Stimulated activated naive CD8-positive, alpha-beta T cell treated with anti-CD3 and anti-CD28 coated beads, Interleukin-15, amount 100 ng/mL, for 72 hours (primary cell): ENCODE measurements around the gene DMD.

Experiments used
- ATAC-seq: fragments of 150-1000 bp; cut with Tn5 transposase; 2 replicates; pipeline ENCODE4 v1.10.0; 2021; ENCODE audit warnings: mild to moderate bottlenecking, moderate library complexity
- DNase-seq, 2 donors: peaks; one replicate each; pipeline ENCODE4 v3.0.0; 2021 to 2022
- H3K27ac Mint-ChIP-seq, 2 donors: one replicate each; pipeline ENCODE4 v1.8.0; 2022; ENCODE audit warnings: mild to moderate bottlenecking in 2 of 2, mixed read lengths in 2 of 2, moderate library complexity in 2 of 2
- H3K27me3 Mint-ChIP-seq: one replicate; pipeline ENCODE4 v1.8.0; 2022; ENCODE audit warnings: mixed read lengths
- H3K4me1 Mint-ChIP-seq: one replicate; pipeline ENCODE4 v1.8.0; 2022; ENCODE audit warnings: mild to moderate bottlenecking, mixed read lengths
- H3K4me3 Mint-ChIP-seq, 2 donors: one replicate each; pipeline ENCODE4 v1.8.0; 2022; ENCODE audit warnings: mild to moderate bottlenecking in 2 of 2, mixed read lengths in 2 of 2, moderate library complexity in 1 of 2
- H3K9me3 Mint-ChIP-seq, 2 donors: one replicate each; pipeline ENCODE4 v1.8.0; 2022; ENCODE audit warnings: mixed read lengths in 2 of 2

The DMD gene

DNA sequence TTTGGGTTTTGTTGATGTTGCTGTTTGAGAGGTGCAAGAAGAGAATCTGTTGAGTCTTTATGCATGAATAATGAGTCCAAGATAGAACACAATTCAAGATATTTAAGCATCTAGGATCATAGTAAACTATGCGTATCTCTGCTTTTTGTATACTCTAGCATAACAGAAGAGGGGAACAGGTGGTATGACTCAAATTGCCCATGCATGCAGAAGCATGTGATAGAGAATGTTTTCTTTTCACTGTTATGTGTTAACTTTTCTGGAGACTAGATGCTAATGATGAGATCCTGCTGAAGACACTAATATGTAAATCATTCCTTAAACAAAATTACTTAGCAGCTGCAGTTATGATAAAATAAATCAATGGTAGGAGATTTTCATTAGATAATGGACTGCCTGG lies 1974.2 kb downstream of the DMD start:
- DNase-seq: no peak
- Mint-ChIP-seq H3K4me3 (no peak overlapping the region), H3K27ac (no peak overlapping the region), H3K4me1 (no peaks in the 10 kb centered on the region), H3K27me3 (peaks cover 7% of the 10 kb centered on the region), H3K9me3 (no peaks in the 10 kb centered on the region)
- ATAC-seq: no peak

DNA sequence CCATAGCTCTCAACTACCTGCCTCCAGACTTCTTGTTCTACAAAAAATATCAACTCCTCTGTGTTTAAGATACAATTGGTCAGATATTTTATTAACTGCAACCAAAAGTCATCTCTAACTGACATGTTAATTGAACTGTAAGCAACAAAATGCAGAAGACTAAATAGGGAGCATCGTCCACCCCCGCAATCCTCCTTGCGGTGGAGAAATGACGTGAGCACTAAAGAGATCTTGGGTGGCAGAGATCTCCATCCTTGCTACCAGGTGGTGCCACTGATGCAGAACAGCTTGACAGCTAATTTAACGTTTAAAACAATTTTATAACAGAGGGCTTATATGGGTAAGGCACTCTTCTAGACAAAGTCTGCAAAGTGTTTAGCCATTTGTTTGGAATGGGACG lies 1975.1 kb downstream of the DMD start:
- no peak overlapping the region for H3K4me3 Mint-ChIP-seq
- ATAC-seq: no peak
- peaks cover under 1% of the 10 kb centered on the region for H3K27me3 Mint-ChIP-seq
- no peak for DNase-seq
- no peak overlapping the region for H3K27ac Mint-ChIP-seq
- H3K9me3 Mint-ChIP-seq: no peaks in the 10 kb centered on the region
- no peaks in the 10 kb centered on the region for H3K4me1 Mint-ChIP-seq

DNA sequence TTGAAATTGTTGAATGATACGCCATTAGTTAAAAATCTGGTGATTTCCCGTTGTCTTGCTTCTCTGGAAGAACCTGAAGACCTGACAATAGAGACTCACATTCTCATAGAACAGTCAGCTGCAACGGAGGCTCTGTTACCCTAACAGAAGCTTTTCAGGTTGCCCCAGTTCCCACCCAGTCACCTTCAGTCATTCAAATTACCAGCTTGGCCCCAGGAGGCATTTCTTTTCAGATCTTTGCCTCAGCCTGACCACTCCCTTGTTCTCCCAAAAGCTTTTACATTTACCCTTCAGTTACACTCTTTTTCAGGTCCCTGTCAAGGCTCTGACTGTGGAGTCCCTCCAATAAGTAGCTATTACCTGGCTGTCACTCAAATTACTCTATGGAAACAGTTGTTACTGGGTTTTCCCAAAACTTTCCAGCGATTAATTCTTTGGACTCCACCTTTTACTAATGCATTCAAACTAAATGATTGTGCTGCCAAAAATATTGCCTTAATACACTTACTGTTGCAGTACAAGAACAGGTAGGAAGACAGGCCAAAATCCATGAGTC lies 1977.3 kb downstream of the DMD start:
- H3K27me3 Mint-ChIP-seq: no peaks in the 10 kb centered on the region
- DNase-seq: no peak
- ATAC-seq: no peak
- H3K4me1 Mint-ChIP-seq: no peaks in the 10 kb centered on the region
- no peak overlapping the region for H3K4me3 Mint-ChIP-seq
- no peaks in the 10 kb centered on the region for H3K9me3 Mint-ChIP-seq
- H3K27ac Mint-ChIP-seq: no peak overlapping the region

DNA sequence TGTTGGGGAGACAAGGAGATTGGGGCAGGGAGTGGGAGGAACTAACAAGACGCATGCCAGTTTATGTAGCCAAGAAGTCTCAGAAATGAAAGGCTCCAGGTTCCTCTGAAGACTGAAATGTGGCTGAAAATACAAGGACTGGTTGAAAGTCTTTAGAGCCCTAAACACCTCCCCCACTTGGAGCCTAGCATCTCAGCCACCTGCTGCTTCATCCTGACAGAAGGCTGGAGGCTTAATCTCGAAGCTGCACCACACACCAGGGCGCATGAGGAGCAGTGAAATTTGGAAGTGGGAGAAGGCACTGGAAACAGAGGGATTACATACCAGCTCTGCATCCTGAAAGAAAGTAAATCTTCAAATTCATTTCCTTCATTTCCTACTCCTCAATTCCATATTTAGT lies 1978.8 kb downstream of the DMD start:
- ATAC-seq (no peak), DNase-seq (no peak)
- no peaks in the 10 kb centered on the region for H3K4me1 Mint-ChIP-seq
- H3K27ac Mint-ChIP-seq: peak overlapping the region in 1 of 2 donors; percentile 48
- no peaks in the 10 kb centered on the region for H3K9me3 Mint-ChIP-seq
- no peak overlapping the region for H3K4me3 Mint-ChIP-seq
- H3K27me3 Mint-ChIP-seq: no peaks in the 10 kb centered on the region

DNA sequence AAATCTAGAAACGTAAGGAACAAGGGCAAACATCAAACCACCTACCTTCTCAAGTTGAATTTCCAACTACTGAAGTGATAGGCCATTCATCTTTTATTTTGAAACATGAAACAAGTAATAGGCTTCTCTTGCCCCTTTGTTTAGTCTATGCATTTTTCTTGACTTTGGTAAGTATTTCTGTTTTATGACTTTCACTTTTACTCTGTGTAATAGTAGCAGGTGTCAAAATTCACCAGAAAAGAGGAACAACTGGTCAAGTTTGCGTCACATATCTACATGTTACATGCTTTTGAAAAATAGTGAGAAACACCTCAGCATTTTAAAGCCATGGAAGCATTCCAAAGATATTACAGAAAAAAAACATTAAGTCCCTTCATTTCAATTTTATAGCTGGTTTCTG lies 1982.4 kb downstream of the DMD start:
- Mint-ChIP-seq H3K27ac (peak overlapping the region in 1 of 2 donors; percentile 52), H3K27me3 (no peaks in the 10 kb centered on the region), H3K9me3 (no peaks in the 10 kb centered on the region), H3K4me3 (no peak overlapping the region), H3K4me1 (no peaks in the 10 kb centered on the region)
- ATAC-seq (no peak), DNase-seq (no peak)

DNA sequence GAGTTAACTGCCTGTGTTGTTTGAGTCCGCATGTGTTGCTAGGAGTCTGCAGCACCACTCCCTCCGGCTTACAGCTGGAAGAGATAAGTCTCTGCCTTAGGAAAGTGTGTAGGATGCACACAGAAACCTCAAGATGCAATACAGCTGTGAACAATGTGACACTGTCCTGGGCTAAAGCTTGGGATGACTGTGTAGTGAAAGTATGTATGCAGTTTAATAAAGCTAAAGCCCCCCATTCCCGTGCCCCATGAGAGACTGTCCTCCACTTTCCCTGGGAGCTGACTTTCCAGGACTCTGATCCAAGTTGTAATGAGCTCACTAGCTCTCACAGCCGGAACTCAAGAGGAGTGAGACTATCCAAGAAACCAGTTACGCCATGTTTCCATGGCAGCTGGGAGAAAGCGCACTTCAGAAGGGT lies 1982.9 kb downstream of the DMD start:
- ATAC-seq: no peak
- Mint-ChIP-seq H3K27ac (peak overlapping the region in 1 of 2 donors; percentile 52), H3K9me3 (no peaks in the 10 kb centered on the region), H3K4me1 (no peaks in the 10 kb centered on the region), H3K4me3 (no peak overlapping the region), H3K27me3 (no peaks in the 10 kb centered on the region)
- DNase-seq: no peak

DNA sequence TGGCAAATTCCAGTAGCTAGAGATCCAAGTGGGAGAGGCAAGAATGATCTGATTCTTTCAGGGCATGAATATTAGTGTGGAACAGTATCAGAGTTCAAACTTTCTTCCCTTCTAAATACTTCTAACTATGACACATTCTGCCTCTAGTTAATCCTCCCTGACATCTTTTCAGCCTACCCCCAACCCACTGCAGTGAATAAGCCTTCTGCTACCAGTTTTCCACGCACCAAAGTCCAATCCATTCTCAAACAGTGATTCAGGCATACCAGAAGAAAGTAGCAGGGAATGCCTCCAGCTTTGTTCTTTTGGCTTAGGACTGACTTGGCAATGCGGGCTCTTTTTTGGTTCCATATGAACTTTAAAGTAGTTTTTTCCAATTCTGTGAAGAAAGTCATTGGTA lies 1984.1 kb downstream of the DMD start:
- H3K27me3 Mint-ChIP-seq: no peaks in the 10 kb centered on the region
- H3K4me3 Mint-ChIP-seq: no peak overlapping the region
- H3K27ac Mint-ChIP-seq: no peak overlapping the region
- H3K9me3 Mint-ChIP-seq: no peaks in the 10 kb centered on the region
- no peaks in the 10 kb centered on the region for H3K4me1 Mint-ChIP-seq
- no peak for DNase-seq
- ATAC-seq: no peak

DNA sequence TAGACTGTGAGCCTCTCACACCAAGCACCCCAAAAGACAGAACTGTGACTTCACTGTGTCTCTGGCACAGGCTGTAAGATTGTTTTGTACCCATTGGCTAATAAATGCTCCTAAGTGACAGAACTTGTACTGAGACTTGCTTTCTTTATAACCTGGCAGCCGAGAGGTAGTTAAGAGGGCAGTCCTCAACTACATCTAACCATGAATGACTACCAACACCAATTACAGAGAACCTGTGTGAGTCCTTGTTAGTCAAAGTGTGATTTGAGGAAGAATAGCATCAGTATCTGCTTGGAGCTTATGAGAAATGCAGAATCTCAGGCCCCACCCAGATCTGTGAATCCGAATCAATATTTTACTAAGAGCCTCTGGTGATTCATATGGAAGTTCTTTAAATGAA lies 1985.5 kb downstream of the DMD start:
- Mint-ChIP-seq H3K27me3 (no peaks in the 10 kb centered on the region), H3K9me3 (no peaks in the 10 kb centered on the region), H3K27ac (no peak overlapping the region), H3K4me3 (no peak overlapping the region), H3K4me1 (no peaks in the 10 kb centered on the region)
- DNase-seq (no peak), ATAC-seq (no peak)

DNA sequence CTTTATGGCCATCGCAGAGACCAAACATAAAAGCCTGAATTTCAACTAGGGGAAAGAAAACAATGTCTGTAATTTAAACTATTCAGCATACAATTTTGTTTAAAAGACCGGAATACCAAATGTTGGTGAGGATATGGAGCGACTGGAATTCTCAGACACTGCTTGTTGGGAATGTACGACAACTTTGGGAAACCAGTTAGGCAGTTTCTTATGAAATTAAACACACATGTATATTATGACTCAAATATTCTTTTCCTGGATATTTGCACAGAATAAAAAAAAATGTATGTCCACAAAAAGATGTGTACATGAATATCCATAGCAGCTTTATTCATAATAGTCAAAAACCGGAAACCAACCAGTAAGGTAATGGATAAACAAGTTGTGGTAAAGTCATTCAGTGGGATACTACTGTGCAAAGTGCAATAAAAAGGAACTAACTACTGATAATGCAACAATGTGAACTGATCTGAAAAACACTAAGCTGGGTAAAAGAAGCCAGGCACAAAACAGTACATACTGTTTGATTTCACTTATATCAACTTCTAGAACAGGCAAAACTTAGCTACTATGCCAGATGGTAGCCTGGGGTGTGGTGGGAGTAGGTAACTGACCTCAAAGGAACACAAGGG lies 1986.9 kb downstream of the DMD start:
- H3K9me3 Mint-ChIP-seq: no peaks in the 10 kb centered on the region
- DNase-seq: no peak
- no peak for ATAC-seq

DNA sequence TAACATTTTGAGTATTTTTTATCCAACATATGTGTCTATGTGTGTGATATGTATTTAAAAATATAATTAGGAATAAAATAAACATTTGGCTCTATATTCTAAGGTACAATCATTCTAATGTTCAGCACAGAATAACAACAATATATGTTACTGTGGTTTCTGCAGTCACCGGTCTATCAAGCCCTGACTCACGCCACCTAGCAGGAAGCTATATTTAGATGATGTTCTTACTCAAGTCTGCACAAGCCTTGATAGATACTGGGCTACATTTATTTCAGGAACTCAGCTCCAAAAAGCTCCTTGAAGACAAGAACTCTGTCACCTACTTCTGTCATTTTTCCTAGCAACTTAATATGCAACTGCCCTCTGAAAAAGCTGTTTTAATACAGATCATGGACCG lies 1987.5 kb downstream of the DMD start:
- Mint-ChIP-seq H3K4me3 (no peak overlapping the region), H3K9me3 (no peaks in the 10 kb centered on the region), H3K27me3 (no peaks in the 10 kb centered on the region), H3K27ac (no peak overlapping the region), H3K4me1 (no peaks in the 10 kb centered on the region)
- no peak for ATAC-seq
- DNase-seq: no peak

More for the DNA sequence above, 1986.9 kb downstream of the DMD start:
- Mint-ChIP-seq H3K4me3 (no peak overlapping the region), H3K27me3 (no peaks in the 10 kb centered on the region), H3K4me1 (no peaks in the 10 kb centered on the region), H3K27ac (no peak overlapping the region)

DNA sequence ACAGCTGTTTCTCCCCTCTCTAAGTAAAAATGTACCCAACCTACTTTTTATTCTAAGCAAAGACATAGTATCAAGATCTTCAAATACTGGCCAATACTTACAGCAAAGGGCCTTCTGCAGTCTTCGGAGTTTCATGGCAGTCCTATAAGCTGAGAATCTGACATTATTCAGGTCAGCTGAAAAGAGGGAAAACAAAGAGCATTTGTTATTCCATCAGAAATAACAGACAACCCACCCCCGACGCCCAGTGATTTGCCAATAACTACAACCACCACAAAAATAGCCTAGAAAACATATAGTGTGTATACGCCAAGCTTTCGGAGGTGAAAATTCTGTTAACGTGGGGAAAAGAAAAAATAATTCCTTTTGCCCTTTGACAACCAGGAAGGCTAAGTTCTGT lies 1988.4 kb downstream of the DMD start:
- Mint-ChIP-seq H3K4me3 (no peak overlapping the region), H3K4me1 (no peaks in the 10 kb centered on the region), H3K27ac (no peak overlapping the region), H3K9me3 (no peaks in the 10 kb centered on the region), H3K27me3 (no peaks in the 10 kb centered on the region)
- no peak for ATAC-seq
- DNase-seq: no peak

DNA sequence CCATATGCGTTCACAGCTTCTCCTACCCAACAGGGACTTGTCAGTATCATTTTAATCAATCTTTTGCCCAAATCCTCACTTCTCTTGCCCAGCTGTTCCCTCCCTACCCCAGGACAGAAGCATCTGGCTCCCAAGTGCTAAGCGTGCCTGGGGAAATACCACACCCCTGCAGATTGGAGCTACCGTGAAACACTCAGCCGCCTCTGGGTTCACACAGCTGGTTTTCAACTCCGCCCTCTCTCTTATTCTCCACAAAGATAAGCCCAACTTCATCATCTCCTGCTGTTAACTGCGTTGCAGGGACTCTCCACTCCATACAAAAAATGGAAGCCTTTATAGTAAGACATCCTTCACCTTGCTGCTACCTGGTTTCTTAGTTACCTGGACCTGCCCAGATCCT lies 1992.2 kb downstream of the DMD start:
- H3K4me1 Mint-ChIP-seq: no peaks in the 10 kb centered on the region
- no peaks in the 10 kb centered on the region for H3K9me3 Mint-ChIP-seq
- no peak overlapping the region for H3K27ac Mint-ChIP-seq
- ATAC-seq (no peak), DNase-seq (no peak)
- H3K27me3 Mint-ChIP-seq: no peaks in the 10 kb centered on the region
- H3K4me3 Mint-ChIP-seq: no peak overlapping the region

DNA sequence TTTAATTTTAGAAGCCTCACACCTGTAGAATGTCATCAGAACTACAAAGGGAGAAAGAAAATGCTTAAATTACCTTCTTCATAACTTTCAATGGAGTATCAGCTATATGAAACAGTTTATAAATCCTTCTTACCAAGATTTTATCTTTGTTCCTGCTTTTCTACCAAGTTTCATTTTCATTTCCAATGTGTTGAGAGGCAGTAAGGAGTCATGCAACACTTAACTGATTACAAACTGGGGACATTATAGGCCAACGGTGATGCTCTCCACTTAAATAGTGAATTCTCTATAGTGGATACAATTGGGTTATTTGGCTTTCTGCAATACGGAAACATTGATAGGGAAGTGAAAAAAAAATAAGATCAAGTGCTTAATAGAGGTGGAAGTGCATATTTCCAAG lies 1994.3 kb downstream of the DMD start:
- no peaks in the 10 kb centered on the region for H3K27me3 Mint-ChIP-seq
- DNase-seq (no peak), ATAC-seq (no peak)
- no peaks in the 10 kb centered on the region for H3K9me3 Mint-ChIP-seq
- H3K27ac Mint-ChIP-seq: no peak overlapping the region
- H3K4me3 Mint-ChIP-seq: no peak overlapping the region
- no peaks in the 10 kb centered on the region for H3K4me1 Mint-ChIP-seq

DNA sequence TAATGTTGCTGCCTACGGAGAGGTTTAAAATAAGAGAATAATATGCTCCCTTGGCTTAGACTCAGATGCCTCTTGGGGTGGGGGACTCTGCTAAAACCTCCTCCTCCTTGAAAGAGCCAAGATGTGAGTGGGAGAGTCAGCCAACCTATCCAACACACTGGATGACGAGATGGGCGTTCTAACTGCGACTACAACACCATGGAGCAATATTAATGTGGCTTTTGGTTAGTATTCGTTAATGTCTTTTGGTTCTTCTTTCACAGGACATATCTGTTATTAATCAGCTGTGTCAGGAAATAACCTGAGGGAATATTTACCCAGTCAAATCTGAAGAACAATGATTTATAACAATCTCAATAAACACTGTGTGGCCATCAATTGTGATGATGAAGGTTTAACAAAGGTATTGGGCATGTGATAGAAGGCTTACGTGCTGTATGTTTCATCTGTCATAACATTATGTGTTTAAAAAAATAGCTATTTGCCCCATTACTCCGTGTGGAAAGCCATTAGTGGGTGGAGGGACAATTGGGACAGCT lies 1996.0 kb downstream of the DMD start:
- ATAC-seq (no peak), DNase-seq (no peak)
- Mint-ChIP-seq H3K27me3 (no peaks in the 10 kb centered on the region), H3K4me1 (no peaks in the 10 kb centered on the region), H3K9me3 (no peaks in the 10 kb centered on the region), H3K27ac (no peak overlapping the region), H3K4me3 (no peak overlapping the region)

DNA sequence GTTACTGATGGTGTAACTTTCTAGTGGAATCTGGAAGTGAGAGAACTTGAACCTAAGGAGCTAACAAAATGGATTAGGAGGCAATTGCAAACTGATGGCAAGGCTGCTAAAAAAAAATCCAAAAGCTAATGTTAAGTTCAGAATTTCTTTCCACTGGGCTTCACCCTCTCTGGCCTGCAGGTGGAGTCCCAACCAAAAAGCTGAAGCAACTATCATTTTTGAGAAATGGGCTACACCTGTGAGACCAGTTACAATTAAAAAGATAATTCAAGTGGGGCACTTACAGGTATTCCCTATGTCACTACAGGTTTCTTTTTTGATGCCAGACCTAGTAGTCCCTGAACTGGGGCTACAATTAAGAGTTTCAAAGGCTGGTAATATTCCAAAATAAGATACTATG lies 1997.4 kb downstream of the DMD start:
- H3K27me3 Mint-ChIP-seq: no peaks in the 10 kb centered on the region
- no peak for DNase-seq
- no peak for ATAC-seq
- H3K27ac Mint-ChIP-seq: no peak overlapping the region
- no peak overlapping the region for H3K4me3 Mint-ChIP-seq
- no peaks in the 10 kb centered on the region for H3K4me1 Mint-ChIP-seq
- no peaks in the 10 kb centered on the region for H3K9me3 Mint-ChIP-seq

DNA sequence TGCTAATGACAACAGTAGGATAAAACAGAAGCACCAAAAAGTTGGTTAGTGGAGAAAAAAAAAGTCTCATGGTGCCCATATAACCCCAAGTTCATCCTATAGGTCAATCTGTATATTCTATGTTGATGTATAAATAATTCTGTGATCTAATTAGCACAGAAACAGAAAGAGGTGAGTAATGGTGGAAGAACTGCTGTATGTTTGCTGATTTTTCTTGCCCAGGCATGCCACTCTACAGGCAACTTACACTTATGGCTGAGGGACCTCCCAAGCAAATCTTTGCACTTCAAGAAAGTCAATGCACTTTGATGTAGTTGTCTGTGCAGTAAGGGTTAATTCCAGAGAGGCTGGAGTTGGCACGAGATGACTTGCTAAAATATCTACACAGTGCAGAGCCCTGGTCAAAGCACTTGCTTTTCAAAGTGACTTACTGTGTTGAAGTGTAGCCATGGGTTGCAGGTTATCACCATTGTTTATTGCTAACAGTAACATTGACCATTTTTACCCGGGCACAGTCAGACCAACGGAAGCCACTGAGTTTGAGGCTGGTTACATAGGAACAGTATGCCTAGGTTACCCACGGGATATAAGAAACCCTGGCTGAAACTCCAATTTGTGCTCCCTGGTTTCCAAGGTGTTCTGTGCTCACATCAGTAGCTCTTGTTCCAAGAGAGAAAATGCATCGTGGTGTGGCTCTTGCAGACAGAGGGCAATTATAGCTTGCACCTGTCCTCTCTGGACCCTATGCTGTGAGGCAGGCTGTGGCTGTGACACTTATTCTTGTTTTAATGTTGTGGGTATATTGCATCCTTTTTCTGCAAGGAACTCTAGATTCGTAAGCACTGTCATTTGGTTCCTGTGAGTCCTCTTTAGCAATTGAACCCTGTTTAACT lies 1998.2 kb downstream of the DMD start:
- no peaks in the 10 kb centered on the region for H3K27me3 Mint-ChIP-seq
- no peaks in the 10 kb centered on the region for H3K9me3 Mint-ChIP-seq
- DNase-seq: no peak
- no peak for ATAC-seq
- H3K4me1 Mint-ChIP-seq: no peaks in the 10 kb centered on the region
- H3K27ac Mint-ChIP-seq: no peak overlapping the region
- no peak overlapping the region for H3K4me3 Mint-ChIP-seq
